ENCODE results near the gene SPATA9.

DNA sequence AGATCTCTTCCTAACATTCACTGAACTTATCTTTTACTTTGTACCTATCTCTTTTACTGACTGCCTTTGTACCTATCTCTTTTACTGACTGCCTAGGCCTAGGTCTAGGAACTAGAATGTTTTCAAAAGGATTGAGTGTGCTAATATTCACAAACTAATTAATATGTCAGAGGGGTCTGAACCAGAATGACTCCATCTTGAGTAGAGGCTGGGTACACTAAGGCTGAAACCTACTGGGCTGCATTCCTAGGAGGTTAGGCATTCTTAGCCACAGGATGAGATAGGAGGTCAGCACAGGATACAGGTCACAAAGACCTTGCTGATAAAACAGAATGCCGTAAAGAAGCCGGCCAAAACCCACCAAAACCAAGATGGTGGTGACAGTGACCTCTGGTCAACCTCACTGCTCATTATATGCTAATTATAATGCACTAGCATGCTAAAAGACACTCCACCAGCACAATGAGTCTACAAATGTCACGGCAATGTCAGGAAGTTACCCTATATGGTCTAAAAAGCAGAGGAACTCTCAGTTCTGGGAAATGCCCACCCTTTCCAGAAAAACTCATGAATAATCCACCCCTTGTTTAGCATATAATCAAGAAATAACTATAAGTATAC, 45.8 kb upstream of the SPATA9 start:
- TF ChIP-seq, protein P1, sequence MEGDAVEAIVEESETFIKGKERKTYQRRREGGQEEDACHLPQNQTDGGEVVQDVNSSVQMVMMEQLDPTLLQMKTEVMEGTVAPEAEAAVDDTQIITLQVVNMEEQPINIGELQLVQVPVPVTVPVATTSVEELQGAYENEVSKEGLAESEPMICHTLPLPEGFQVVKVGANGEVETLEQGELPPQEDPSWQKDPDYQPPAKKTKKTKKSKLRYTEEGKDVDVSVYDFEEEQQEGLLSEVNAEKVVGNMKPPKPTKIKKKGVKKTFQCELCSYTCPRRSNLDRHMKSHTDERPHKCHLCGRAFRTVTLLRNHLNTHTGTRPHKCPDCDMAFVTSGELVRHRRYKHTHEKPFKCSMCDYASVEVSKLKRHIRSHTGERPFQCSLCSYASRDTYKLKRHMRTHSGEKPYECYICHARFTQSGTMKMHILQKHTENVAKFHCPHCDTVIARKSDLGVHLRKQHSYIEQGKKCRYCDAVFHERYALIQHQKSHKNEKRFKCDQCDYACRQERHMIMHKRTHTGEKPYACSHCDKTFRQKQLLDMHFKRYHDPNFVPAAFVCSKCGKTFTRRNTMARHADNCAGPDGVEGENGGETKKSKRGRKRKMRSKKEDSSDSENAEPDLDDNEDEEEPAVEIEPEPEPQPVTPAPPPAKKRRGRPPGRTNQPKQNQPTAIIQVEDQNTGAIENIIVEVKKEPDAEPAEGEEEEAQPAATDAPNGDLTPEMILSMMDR (IDR thresholded peaks at IDR 0.05), result no peak
- no peak for TF ChIP-seq POLR2A (IDR thresholded peaks at IDR 0.05)

Data from body of pancreas (tissue), 4 donors.